IPS-18a (cell line): ENCODE measurements around the gene RNF175.
"Not testable (repeated sequence)": the region's sequence is repeated elsewhere in the genome, so short reads cannot be mapped to it uniquely, and the experiment has no call there.

ENCODE experiments used
- H3K27ac ChIP-seq: one replicate; pipeline ENCODE4 v1.5.1; 2013; ENCODE audit warnings: low read length
- H3K27me3 ChIP-seq: one replicate; pipeline ENCODE4 v1.6.1; 2013; ENCODE audit warnings: mild to moderate bottlenecking, low read length; ENCODE audit not compliant: control insufficient read depth, insufficient read depth
- H3K36me3 ChIP-seq: one replicate; pipeline ENCODE4 v1.6.1; 2013; ENCODE audit warnings: low read depth, low read length; ENCODE audit not compliant: control insufficient read depth
- H3K4me1 ChIP-seq: one replicate; pipeline ENCODE4 v1.6.1; 2013; ENCODE audit warnings: low read depth, low read length; ENCODE audit not compliant: control insufficient read depth
- H3K4me3 ChIP-seq: one replicate; pipeline ENCODE4 v1.5.1; 2013; ENCODE audit warnings: low read length
- H3K9ac ChIP-seq: one replicate; pipeline ENCODE4 v1.6.1; 2013; ENCODE audit warnings: mild to moderate bottlenecking, low read length, moderate library complexity
- H3K9me3 ChIP-seq: one replicate; pipeline ENCODE4 v1.6.1; 2013; ENCODE audit warnings: low read depth, low read length; ENCODE audit not compliant: control insufficient read depth

The RNF175 gene

DNA sequence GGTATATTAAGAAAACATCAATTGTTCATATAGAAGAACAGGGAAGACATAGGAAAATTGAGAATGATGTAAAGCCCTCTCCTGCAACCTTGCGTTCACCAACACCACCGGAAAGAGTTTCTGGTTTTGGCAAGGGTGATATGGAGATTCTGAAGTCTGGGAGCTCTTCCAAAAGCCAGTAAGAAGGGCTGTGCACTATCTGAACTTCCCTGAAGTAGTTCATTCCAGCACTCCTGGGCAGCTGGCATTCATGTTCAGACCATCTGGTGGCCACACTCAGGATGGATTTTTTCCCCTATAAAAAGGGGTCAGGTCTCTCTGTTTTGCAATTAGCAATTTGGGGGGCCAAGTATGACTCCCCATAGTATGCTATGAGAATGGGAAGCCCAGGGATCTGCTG lies 91.2 kb downstream of the RNF175 start:
- H3K4me1 ChIP-seq = no peaks in the 10 kb centered on the region
- H3K27ac ChIP-seq = no peak overlapping the region
- H3K36me3 ChIP-seq = no peaks in the 10 kb centered on the region
- H3K9me3 ChIP-seq = no peaks in the 10 kb centered on the region
- H3K4me3 ChIP-seq = no peak overlapping the region
- H3K27me3 ChIP-seq = no peaks in the 10 kb centered on the region
- H3K9ac ChIP-seq = no peak overlapping the region

DNA sequence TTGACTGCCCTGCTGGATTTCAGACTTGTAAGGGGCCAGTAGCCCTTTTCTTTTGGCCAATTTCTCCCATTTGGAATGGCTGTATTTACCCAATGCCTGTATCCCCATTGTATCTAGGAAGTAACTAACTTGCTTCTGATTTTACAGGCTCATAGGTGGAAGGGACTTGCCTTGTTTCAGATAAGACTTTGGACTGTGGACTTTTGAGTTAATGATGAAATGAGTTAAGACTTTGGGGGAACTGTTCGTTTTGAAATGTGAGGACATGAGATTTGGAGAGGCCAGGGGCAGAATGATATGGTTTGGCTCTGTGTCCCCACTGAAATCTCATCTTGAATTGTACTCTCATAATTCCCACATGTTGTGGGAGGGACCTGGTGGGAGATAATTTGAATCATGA lies 93.3 kb downstream of the RNF175 start:
- H3K4me1 ChIP-seq, H3K4me3 ChIP-seq, H3K36me3 ChIP-seq, H3K27me3 ChIP-seq, H3K27ac ChIP-seq, H3K9ac ChIP-seq, H3K9me3 ChIP-seq: not testable (repeated sequence)

DNA sequence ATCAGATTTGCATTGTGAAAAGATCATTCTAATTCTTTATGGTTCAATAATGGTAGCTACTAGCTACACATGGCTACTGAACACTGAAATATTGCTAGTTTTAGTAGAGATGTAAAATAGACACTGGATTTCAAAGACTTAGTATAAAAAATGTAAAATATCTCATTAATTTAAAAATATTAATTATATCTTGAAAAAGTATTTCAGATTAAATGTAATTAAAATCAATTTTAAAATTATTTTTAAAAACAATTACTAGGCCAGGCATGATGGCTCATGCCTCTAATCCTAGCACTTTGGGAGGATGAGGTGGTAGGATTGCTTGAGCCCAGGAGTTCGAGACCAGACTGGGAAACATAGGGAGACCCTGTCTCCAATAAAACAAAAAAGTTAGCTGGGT lies 96.2 kb downstream of the RNF175 start:
- H3K36me3 ChIP-seq = no peaks in the 10 kb centered on the region
- H3K27me3 ChIP-seq = no peaks in the 10 kb centered on the region
- no peaks in the 10 kb centered on the region for H3K9me3 ChIP-seq
- no peak overlapping the region for H3K9ac ChIP-seq
- no peak overlapping the region for H3K27ac ChIP-seq
- no peak overlapping the region for H3K4me3 ChIP-seq
- no peaks in the 10 kb centered on the region for H3K4me1 ChIP-seq

DNA sequence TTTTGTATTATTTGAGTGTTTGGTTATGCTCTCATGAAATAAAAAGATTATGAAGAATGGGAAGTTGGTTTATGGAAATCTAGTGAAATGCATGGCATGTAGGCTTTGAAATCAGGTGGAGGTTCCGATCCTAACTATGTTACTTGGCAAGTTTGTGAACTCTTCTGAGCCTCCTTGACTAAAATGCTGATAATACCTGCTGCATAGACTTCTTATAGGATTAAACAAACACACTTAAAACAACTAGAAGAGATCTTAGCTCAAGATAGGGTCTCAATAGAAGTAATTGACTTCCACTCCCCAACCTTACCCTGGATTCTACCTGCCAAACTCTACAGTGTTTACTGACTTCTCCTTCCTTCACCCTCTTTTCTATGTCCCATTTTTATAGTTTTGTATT lies 97.9 kb downstream of the RNF175 start:
- Histone ChIP-seq H3K4me1 (no peaks in the 10 kb centered on the region), H3K36me3 (no peaks in the 10 kb centered on the region), H3K4me3 (no peak overlapping the region), H3K27me3 (no peaks in the 10 kb centered on the region), H3K9ac (no peak overlapping the region), H3K9me3 (no peaks in the 10 kb centered on the region), H3K27ac (no peak overlapping the region)

DNA sequence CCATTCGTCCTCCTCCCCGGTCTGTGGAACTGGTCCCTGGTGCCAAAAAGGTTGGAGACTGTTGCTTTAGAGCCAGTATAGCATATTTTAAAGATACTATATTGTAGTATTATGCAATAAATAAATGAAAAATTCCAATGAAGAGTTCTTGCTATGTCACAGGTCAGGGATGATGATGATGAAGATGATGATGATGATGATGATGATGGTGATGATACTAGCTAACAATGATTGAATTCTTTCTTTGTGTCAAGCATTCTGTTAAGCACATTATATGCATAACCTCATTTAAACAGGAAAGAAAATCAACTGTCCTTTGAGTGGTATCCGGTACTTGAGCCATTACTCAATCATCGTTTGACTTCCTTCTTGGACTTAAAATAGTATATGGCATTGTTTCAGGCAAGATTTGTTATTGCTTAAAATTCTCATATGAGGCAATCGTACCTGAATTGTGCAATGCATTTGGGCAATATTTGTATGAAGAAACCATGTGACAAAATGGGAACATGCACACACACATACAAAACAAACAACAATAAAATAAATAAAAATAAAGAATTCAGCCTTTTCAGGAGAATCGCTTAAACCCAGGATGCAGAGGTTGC lies 98.5 kb downstream of the RNF175 start:
- no peak overlapping the region for H3K27ac ChIP-seq
- no peaks in the 10 kb centered on the region for H3K27me3 ChIP-seq
- no peaks in the 10 kb centered on the region for H3K36me3 ChIP-seq
- no peak overlapping the region for H3K4me3 ChIP-seq
- no peaks in the 10 kb centered on the region for H3K4me1 ChIP-seq
- no peaks in the 10 kb centered on the region for H3K9me3 ChIP-seq
- no peak overlapping the region for H3K9ac ChIP-seq
